MM.1S (cell line): ENCODE measurements around the gene MLKL.

Experiments
- CTCF ChIP-seq: fragments of 300-600 bp; sonication (generic); IDR thresholded peaks from 2 replicates; pipeline ENCODE4 v1.5.1; 2016; ENCODE audit warnings: antibody characterized with exemption, low read length, mixed read lengths
- EZH2 ChIP-seq: fragments of 300-600 bp; sonication (generic); optimal IDR thresholded peaks from 2 replicates; pipeline ENCODE3; 2017; ENCODE audit warnings: low read depth, mild to moderate bottlenecking, antibody characterized with exemption, low read length, mixed read lengths

GRCh38 chr16:74660383-74660782 lies 40.3 kb downstream of the MLKL start:
- TF ChIP-seq CTCF (no peak), EZH2 (no peak)
